Heart left ventricle (tissue), 13 donors: ENCODE measurements around the gene PHLDA2.

ENCODE experiments used
- CTCF ChIP-seq, 12 donors: fragments of 200-600 bp; sonication (generic) in 4 of 12; IDR thresholded peaks; one replicate each; pipeline versions ENCODE4 v1.5.0 to v1.8.0; 2018 to 2022; ENCODE audit warnings: antibody characterized with exemption in 12 of 12, mild to moderate bottlenecking in 5 of 12
- POLR2A ChIP-seq, 2 donors: fragments of 450-650 bp; IDR thresholded peaks; one replicate each; pipeline ENCODE4 v1.6.1; 2017; ENCODE audit warnings: antibody characterized with exemption in 2 of 2, mild to moderate bottlenecking in 2 of 2, moderate library complexity in 2 of 2
- donor health status: ischemic (EF 13 %, LVEDD 7.1; RV severe dilation, severe dysfunction).
- donor health status: DM: no; HTN: yes; CAD: no.
- donor health status: DM: no; HTN: no; CAD: no.
- donor health status: ischemic (EF 25% LVEDD 6.9; RV normal size, moderate dysfunction).
- donor health status: ischemic (EF 25% LVEDD 5.7; RV mildly dilated, moderate dysfunction).
- donor health status: ischemic (EF 35%, LVEDD 5.7; RV mildly dilated, moderate dysfunction).
- donor health status: nonischemic (EF 11% LVEDD 7.7; RV severe dilation, severe dysfunction).
- donor health status: DM: yes; HTN: yes; CAD: no.
- donor health status: PGD.
- donor health status: ischemic (EF 29% LVEDD 5.4; RV normal size, mild dysfunction).
- donor health status: nonischemic (EF 23%, LVEDD 6.1; RV moderate dilation, normal function).

GRCh38 chr11:2921742-2922493 is 7.3 kb downstream of the PHLDA2 start:
- no peak for TF ChIP-seq CTCF (IDR thresholded peaks at IDR 0.05)
- TF ChIP-seq POLR2A (IDR thresholded peaks at IDR 0.05) = no peak
